ENCODE results near the gene C10orf120.

DNA sequence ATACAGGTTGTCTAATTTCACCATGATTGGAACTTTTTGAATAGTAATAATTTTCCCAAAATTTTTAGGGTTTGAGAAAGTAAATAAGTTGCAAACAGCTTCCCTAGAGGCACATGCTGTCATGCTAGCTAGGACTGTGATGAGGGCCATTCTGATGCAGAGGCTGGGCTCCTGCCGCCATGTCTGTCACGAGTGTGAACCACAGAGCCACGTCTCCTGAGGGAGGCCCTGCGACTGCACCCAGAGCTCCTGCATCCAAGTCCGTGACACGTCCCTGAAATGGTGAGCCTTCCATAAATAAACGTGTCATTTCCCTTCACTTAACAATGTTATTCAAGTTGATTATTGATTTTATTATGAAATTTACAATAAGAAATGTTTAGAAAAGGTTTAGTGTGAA is 40.0 kb downstream of the C10orf120 start:
- TF ChIP-seq CTCF (IDR thresholded peaks at IDR 0.05) (no peak), EP300 (IDR thresholded peaks at IDR 0.05) (no peak)
